Spleen (tissue), 11 donors: ENCODE measurements around the gene IL1B. TPM values are rescaled to one million over a fixed set of nuclear protein-coding genes. Genes with fewer than 3 reads are reported as not detected.
"Not testable (repeated sequence)": the region's sequence is repeated elsewhere in the genome, so short reads cannot be mapped to it uniquely, and the experiment has no call there.

ENCODE experiments used
- DNase-seq: peaks from one replicate; pipeline ENCODE4 v3.0.0-alpha.2; 2020
- H3K27ac ChIP-seq, 8 donors: fragments of 200-600 bp; sonication (generic) in 7 of 8; 1 replicate in 4 of 8; 2 replicates in 4 of 8; pipeline versions ENCODE4 v1.5.0 to v1.8.0; 2016 to 2021; ENCODE audit warnings: inconsistent platforms in 4 of 8, mild to moderate bottlenecking in 4 of 8, moderate library complexity in 1 of 8
- H3K27me3 ChIP-seq, 7 donors: fragments of 200-600 bp; sonication (generic) in 6 of 7; replicated peaks in 1 of 7; 1 replicate in 4 of 7; 2 replicates in 3 of 7; pipeline versions ENCODE4 v1.5.0 to v1.8.0; 2016 to 2021; ENCODE audit warnings: inconsistent platforms in 3 of 7, mild to moderate bottlenecking in 1 of 7
- H3K36me3 ChIP-seq, 6 donors: fragments of 200-600 bp; sonication (generic) in 5 of 6; 1 replicate in 4 of 6; 2 replicates in 2 of 6; pipeline versions ENCODE4 v1.5.0 to v1.8.0; 2016 to 2021; ENCODE audit warnings: inconsistent platforms in 2 of 6
- H3K4me1 ChIP-seq, 6 donors: fragments of 200-600 bp; sonication (generic) in 5 of 6; 1 replicate in 3 of 6; 2 replicates in 3 of 6; pipeline versions ENCODE4 v1.5.0 to v1.8.0; 2016 to 2021; ENCODE audit warnings: inconsistent platforms in 3 of 6
- H3K4me3 ChIP-seq, 8 donors: fragments of 200-600 bp; sonication (generic) in 7 of 8; 1 replicate in 4 of 8; 2 replicates in 4 of 8; pipeline versions ENCODE4 v1.5.0 to v1.8.0; 2016 to 2021; ENCODE audit warnings: inconsistent platforms in 4 of 8, mild to moderate bottlenecking in 4 of 8, moderate library complexity in 2 of 8
- H3K9me3 ChIP-seq, 8 donors: fragments of 200-600 bp; sonication (generic) in 7 of 8; 1 replicate in 4 of 8; 2 replicates in 4 of 8; pipeline versions ENCODE4 v1.5.0 to v1.8.0; 2016 to 2021; ENCODE audit warnings: inconsistent platforms in 4 of 8
- CTCF ChIP-seq, 11 experiments: fragments of 200-600 bp in 7 of 11; fragments of 450-650 bp in 4 of 11; sonication (generic) in 4 of 11; IDR thresholded peaks in 8 of 11; conservative IDR thresholded peaks in 3 of 11; 1 replicate in 7 of 11; 2 replicates in 4 of 11; pipeline versions ENCODE4 v1.4.0 to v1.8.0; 2016 to 2021; ENCODE audit warnings: antibody characterized with exemption in 11 of 11, inconsistent platforms in 4 of 11, mild to moderate bottlenecking in 1 of 11
- POLR2A ChIP-seq, 3 donors: fragments of 450-650 bp; IDR thresholded peaks; one replicate each; pipeline ENCODE4 v1.5.1; 2017; ENCODE audit warnings: antibody characterized with exemption in 3 of 3, mild to moderate bottlenecking in 1 of 3
- POLR2AphosphoS5 ChIP-seq, 3 donors: sonication (generic); formaldehyde crosslinking; IDR thresholded peaks; one replicate each; pipeline ENCODE4 v1.5.1; 2017; ENCODE audit warnings: antibody characterized with exemption in 3 of 3
- WGBS, 5 donors: extraction: QIAGEN DNeasy Blood & Tissue Kit in 3 of 5; methylation state at CpG; one replicate each; pipeline versions ENCODE4 v1.1.5 to v1.1.7; 2013 to 2018; 5-methylcytosine and 5-hydroxymethylcytosine counted together
- intact Hi-C: fragments of 100-400 bp; cut with DNase I; formaldehyde crosslinking; loops from one replicate; pipeline ENCODE4 v1.15.0; 2023; ENCODE audit warnings: low total_unique reads
- polyA plus RNA-seq, 3 donors: library from polyadenylated mRNA; stranded (reverse); fragments of 200-250 nt; gene quantifications; one replicate each; pipeline ENCODE4 v1.2.1, GENCODE V29; 2013
- total RNA-seq, 7 donors: library from RNA; depleted of rRNA in 3 of 7; stranded (reverse); fragments of >200 nt in 3 of 7; fragmentation: NEBNext Ultra II Directional in 4 of 7; extraction: Animal tissue kit (Norgen Biotek cat#: 25700) in 4 of 7; gene quantifications; one replicate each; pipeline versions ENCODE4 v1.1.0 to v1.2.1, GENCODE V29; 2016 to 2021
- donor health status: healthy with polysubstance abuse.
- donor health status: DM: no; HTN: no; CAD: no; lungs with moderate emphysema.
- donor health status: DM: no; HTN: no; CAD: no.
- donor health status: Bipolar disorder and iron deficiency.
- donor health status: healthy.
- donor health status: DM: no; HTN: no; CAD: no.
- donor health status: DM: yes; HTN: yes; CAD: no.

IL1B gene
- total and polyA plus RNA-seq, 10 donors: 3.4 to 81.9 (median 11.5) TPM

- intact Hi-C loops: no loop called here
- Histone ChIP-seq H3K4me3 (peak overlapping the region in 7 of 8 donors; percentile 9 to 53 (median 23)), H3K36me3 (peaks cover 0 to 32% (median 0%) of the 10 kb centered on the region in 6 donors), H3K27me3 (no peaks in the 10 kb centered on the region), H3K9me3 (no peaks in the 10 kb centered on the region), H3K27ac (peak overlapping the region in 7 of 8 donors; percentile 49 to 84 (median 65)), H3K4me1 (peaks cover 15 to 95% (median 56%) of the 10 kb centered on the region in 6 donors)
- WGBS, 5 donors: 62 to 89% (median 79%) methylated on average over 1 of the region's 1 CpG
- DNase-seq: no peak
- no peak for TF ChIP-seq CTCF (IDR thresholded peaks at IDR 0.05 in 8 of 11, conservative IDR thresholded peaks at IDR 0.05 in 3 of 11)
- no peak for TF ChIP-seq POLR2A (IDR thresholded peaks at IDR 0.05)
- TF ChIP-seq POLR2AphosphoS5 (IDR thresholded peaks at IDR 0.05): no peak
Observed at GRCh38 chr2:112835536-112836162, 930 bp downstream of the IL1B start.

GRCh38 chr2:112835061-112835501 lies 1.5 kb downstream of the IL1B start:
- Histone ChIP-seq H3K9me3 (no peaks in the 10 kb centered on the region), H3K36me3 (peaks cover 0 to 38% (median 0%) of the 10 kb centered on the region in 6 donors), H3K27me3 (no peaks in the 10 kb centered on the region), H3K4me3 (peak overlapping the region in 6 of 8 donors; percentile 13 to 53 (median 28)), H3K27ac (peak overlapping the region in 1 of 8 donors; percentile 75), H3K4me1 (peaks cover 15 to 89% (median 53%) of the 10 kb centered on the region in 6 donors)
- intact Hi-C loops: no loop called here
- 31 to 63% (median 46%) methylated on average over 1 of the region's 1 CpG for WGBS, 5 donors
- TF ChIP-seq POLR2A (IDR thresholded peaks at IDR 0.05): no peak
- TF ChIP-seq POLR2AphosphoS5 (IDR thresholded peaks at IDR 0.05): no peak
- TF ChIP-seq CTCF (IDR thresholded peaks at IDR 0.05 in 8 of 11, conservative IDR thresholded peaks at IDR 0.05 in 3 of 11): no peak
- no peak for DNase-seq

GRCh38 chr2:112834396-112835037 lies 2.1 kb downstream of the IL1B start:
- H3K27ac ChIP-seq: no peak overlapping the region
- TF ChIP-seq POLR2A (IDR thresholded peaks at IDR 0.05) (no peak), CTCF (IDR thresholded peaks at IDR 0.05 in 8 of 11, conservative IDR thresholded peaks at IDR 0.05 in 3 of 11) (no peak), POLR2AphosphoS5 (IDR thresholded peaks at IDR 0.05) (no peak)
- no peaks in the 10 kb centered on the region for H3K9me3 ChIP-seq
- WGBS, 5 donors: 44 to 64% (median 51%) methylated on average over 1 of the region's 1 CpG
- H3K4me3 ChIP-seq: peak overlapping the region in 5 of 8 donors; percentile 4 to 53 (median 33)
- H3K36me3 ChIP-seq: peaks cover 0 to 42% (median 0%) of the 10 kb centered on the region in 6 donors
- peaks cover 12 to 83% (median 48%) of the 10 kb centered on the region in 6 donors for H3K4me1 ChIP-seq
- no peaks in the 10 kb centered on the region for H3K27me3 ChIP-seq
- intact Hi-C loops: no loop called here
- no peak for DNase-seq

- Histone ChIP-seq H3K9me3 (no peaks in the 10 kb centered on the region), H3K4me1 (peaks cover 12 to 78% (median 43%) of the 10 kb centered on the region in 6 donors), H3K27me3 (no peaks in the 10 kb centered on the region), H3K27ac (no peak overlapping the region), H3K4me3 (no peak overlapping the region), H3K36me3 (peaks cover 0 to 42% (median 0%) of the 10 kb centered on the region in 6 donors)
- no peak for DNase-seq
- intact Hi-C loops: no loop called here
- no peak for TF ChIP-seq POLR2AphosphoS5 (IDR thresholded peaks at IDR 0.05)
- TF ChIP-seq CTCF (IDR thresholded peaks at IDR 0.05 in 8 of 11, conservative IDR thresholded peaks at IDR 0.05 in 3 of 11): no peak
- TF ChIP-seq POLR2A (IDR thresholded peaks at IDR 0.05): no peak
Observed at GRCh38 chr2:112833976-112834375, 2.6 kb downstream of the IL1B start.

GRCh38 chr2:112833639-112833931 lies 3.0 kb downstream of the IL1B start:
- H3K27me3 ChIP-seq, H3K9me3 ChIP-seq, H3K4me3 ChIP-seq, intact Hi-C loops, H3K27ac ChIP-seq, DNase-seq: not testable (repeated sequence)
- 83 to 95% (median 86%) methylated on average over 5 of the region's 5 CpGs for WGBS, 5 donors
- H3K4me1 ChIP-seq: peaks cover 12 to 74% (median 40%) of the 10 kb centered on the region in 6 donors
- H3K36me3 ChIP-seq: peaks cover 0 to 42% (median 0%) of the 10 kb centered on the region in 6 donors
